HEK293 (cell line): Measurements from ENCODE around the gene ZCCHC12.

Experiments
- GLI2 ChIP-seq: fragments of 450-650 bp; formaldehyde crosslinking; IDR thresholded peaks from 2 replicates; pipeline ENCODE4; 2017; ENCODE audit warnings: missing biosample characterization, missing genetic modification characterization, low read depth, borderline replicate concordance
- GLI4 ChIP-seq: fragments of 450-650 bp; formaldehyde crosslinking; IDR thresholded peaks from 2 replicates; pipeline ENCODE4 v1.5.1; 2016; ENCODE audit warnings: missing biosample characterization, missing genetic modification characterization
- HOXD13 ChIP-seq: sonication (generic); formaldehyde crosslinking; IDR thresholded peaks from 2 replicates; pipeline ENCODE4 v1.8.0; 2022; ENCODE audit warnings: missing genetic modification reagents, borderline replicate concordance
- ZBTB20 ChIP-seq: fragments of 450-650 bp; formaldehyde crosslinking; IDR thresholded peaks from 2 replicates; pipeline ENCODE4 v1.5.1; 2016; ENCODE audit warnings: missing biosample characterization, missing genetic modification characterization
- ZBTB21 ChIP-seq: fragments of 450-650 bp; formaldehyde crosslinking; IDR thresholded peaks from 2 replicates; pipeline ENCODE4 v1.5.1; 2017; ENCODE audit warnings: missing biosample characterization, missing genetic modification characterization
- ZFP37 ChIP-seq: fragments of 450-650 bp; formaldehyde crosslinking; IDR thresholded peaks from 2 replicates; pipeline ENCODE4 v1.5.1; 2016; ENCODE audit warnings: missing biosample characterization, missing genetic modification characterization
- ZNF138 ChIP-seq: fragments of 450-650 bp; formaldehyde crosslinking; IDR thresholded peaks from 2 replicates; pipeline ENCODE4 v1.5.1; 2016; ENCODE audit warnings: missing biosample characterization, missing genetic modification characterization, borderline replicate concordance
- ZNF146 ChIP-seq: fragments of 450-650 bp; formaldehyde crosslinking; IDR thresholded peaks from 2 replicates; pipeline ENCODE4 v1.5.1; 2016; ENCODE audit warnings: missing biosample characterization, missing genetic modification characterization
- ZNF175 ChIP-seq: fragments of 450-650 bp; formaldehyde crosslinking; IDR thresholded peaks from 2 replicates; pipeline ENCODE4 v1.5.1; 2016; ENCODE audit warnings: missing biosample characterization, missing genetic modification characterization
- ZNF221 ChIP-seq: fragments of 450-650 bp; formaldehyde crosslinking; IDR thresholded peaks from 2 replicates; pipeline ENCODE4 v1.5.1; 2017; ENCODE audit warnings: missing biosample characterization, missing genetic modification characterization, borderline replicate concordance
- ZNF239 ChIP-seq: fragments of 450-650 bp; formaldehyde crosslinking; IDR thresholded peaks from 2 replicates; pipeline ENCODE4 v1.5.1; 2016; ENCODE audit warnings: missing biosample characterization, missing genetic modification characterization
- ZNF292 ChIP-seq: fragments of 450-650 bp; formaldehyde crosslinking; IDR thresholded peaks from 2 replicates; pipeline ENCODE4 v1.5.1; 2016; ENCODE audit warnings: low read depth, missing biosample characterization, missing genetic modification characterization, borderline replicate concordance
- ZNF311 ChIP-seq: fragments of 450-650 bp; formaldehyde crosslinking; IDR thresholded peaks from 2 replicates; pipeline ENCODE4 v1.5.1; 2017; ENCODE audit warnings: missing biosample characterization, missing genetic modification characterization, borderline replicate concordance
- ZNF341 ChIP-seq: fragments of 450-650 bp; formaldehyde crosslinking; IDR thresholded peaks from 2 replicates; pipeline ENCODE4; 2016; ENCODE audit warnings: low read depth, missing biosample characterization, missing genetic modification characterization
- ZNF391 ChIP-seq: fragments of 450-650 bp; formaldehyde crosslinking; IDR thresholded peaks from 2 replicates; pipeline ENCODE4 v1.5.1; 2016; ENCODE audit warnings: low read depth, missing biosample characterization, missing genetic modification characterization, borderline replicate concordance
- ZNF416 ChIP-seq: fragments of 450-650 bp; formaldehyde crosslinking; IDR thresholded peaks from 2 replicates; pipeline ENCODE4 v1.5.1; 2016; ENCODE audit warnings: missing biosample characterization, missing genetic modification characterization
- ZNF529 ChIP-seq: fragments of 450-650 bp; formaldehyde crosslinking; IDR thresholded peaks from 2 replicates; pipeline ENCODE4 v1.5.1; 2017; ENCODE audit warnings: missing genetic modification characterization, missing biosample characterization; ENCODE audit not compliant: insufficient replicate concordance
- ZNF530 ChIP-seq: fragments of 450-650 bp; formaldehyde crosslinking; IDR thresholded peaks from 2 replicates; pipeline ENCODE4 v1.5.1; 2016; ENCODE audit warnings: low read depth, missing biosample characterization, missing genetic modification characterization
- ZNF548 ChIP-seq: fragments of 450-650 bp; formaldehyde crosslinking; IDR thresholded peaks from 2 replicates; pipeline ENCODE4 v1.5.1; 2016; ENCODE audit warnings: missing biosample characterization, missing genetic modification characterization
- ZNF624 ChIP-seq: fragments of 450-650 bp; formaldehyde crosslinking; IDR thresholded peaks from 2 replicates; pipeline ENCODE4 v1.5.1; 2017; ENCODE audit warnings: missing biosample characterization, missing genetic modification characterization
- ZNF785 ChIP-seq: fragments of 450-650 bp; formaldehyde crosslinking; IDR thresholded peaks from 2 replicates; pipeline ENCODE4 v1.5.1; 2016; ENCODE audit warnings: missing biosample characterization, missing genetic modification characterization
- ZNF792 ChIP-seq: fragments of 450-650 bp; formaldehyde crosslinking; IDR thresholded peaks from 2 replicates; pipeline ENCODE4 v1.5.1; 2016; ENCODE audit warnings: missing biosample characterization, missing genetic modification characterization
- ZSCAN23 ChIP-seq: fragments of 450-650 bp; formaldehyde crosslinking; IDR thresholded peaks from 2 replicates; pipeline ENCODE4 v1.5.1; 2016; ENCODE audit warnings: missing biosample characterization, missing genetic modification characterization
- TF ChIP-seq, protein P1 (sequence below): fragments of 450-650 bp; formaldehyde crosslinking; IDR thresholded peaks from 2 replicates; pipeline ENCODE4 v1.5.1; 2016; ENCODE audit warnings: missing biosample characterization, missing genetic modification characterization
- TF ChIP-seq, protein P2 (sequence below): fragments of 450-650 bp; formaldehyde crosslinking; conservative IDR thresholded peaks from 2 replicates; pipeline ENCODE4 v1.5.1; 2016; ENCODE audit warnings: low read depth, missing biosample characterization, missing genetic modification characterization
- TF ChIP-seq, protein P3 (sequence below): fragments of 450-650 bp; formaldehyde crosslinking; IDR thresholded peaks from 2 replicates; pipeline ENCODE4 v1.5.1; 2016; ENCODE audit warnings: missing biosample characterization, missing genetic modification characterization
- TF ChIP-seq, protein P4 (sequence below): fragments of 450-650 bp; IDR thresholded peaks from 2 replicates; pipeline ENCODE4 v1.5.1; 2018; ENCODE audit warnings: missing biosample characterization, missing genetic modification characterization

Gene ZCCHC12

DNA sequence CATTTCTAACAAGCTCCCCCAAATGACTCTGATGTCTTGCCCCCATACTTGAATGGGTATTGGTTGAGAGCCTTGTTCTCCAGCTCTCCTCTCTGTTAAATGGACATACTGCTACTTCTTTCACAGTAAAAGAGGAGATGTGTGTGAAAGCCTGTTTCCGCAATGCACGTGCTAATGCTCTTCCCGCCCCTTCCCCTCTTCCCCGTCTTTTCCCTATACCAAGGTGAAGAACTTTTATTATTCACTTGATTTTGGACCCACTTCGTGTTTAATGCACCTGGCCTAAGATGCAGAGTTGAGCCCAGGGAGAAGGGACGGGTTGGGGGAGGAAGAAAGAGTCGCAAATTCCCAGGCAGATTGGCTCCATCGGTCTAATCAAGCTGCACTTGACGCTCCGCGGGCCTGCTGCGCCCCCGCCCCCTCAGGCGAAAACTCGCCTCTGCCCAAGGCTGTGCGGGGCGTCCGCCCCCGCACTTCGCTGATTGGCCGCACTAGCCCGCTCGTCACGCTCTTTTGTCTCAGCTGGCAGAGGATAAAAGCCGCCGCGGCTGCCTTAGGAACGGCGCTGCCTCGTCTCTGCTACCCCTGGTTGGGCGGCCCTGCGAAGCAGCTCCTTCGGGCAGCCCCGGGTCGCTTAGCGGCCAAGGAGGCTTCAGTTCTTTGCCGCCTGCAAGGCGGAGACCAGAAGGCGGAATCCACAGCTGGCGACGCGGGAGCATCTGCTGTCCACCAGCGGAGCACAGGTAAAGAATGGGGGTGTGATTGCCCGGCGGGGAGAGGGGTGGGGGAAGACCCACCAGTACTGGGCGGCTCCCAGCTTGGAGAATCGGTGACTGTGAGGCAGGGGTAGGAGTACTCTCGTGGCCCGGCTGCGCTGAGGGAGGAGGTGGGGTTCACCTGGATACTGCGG is at the start of gene ZCCHC12 (continued):
- TF ChIP-seq, protein P1, sequence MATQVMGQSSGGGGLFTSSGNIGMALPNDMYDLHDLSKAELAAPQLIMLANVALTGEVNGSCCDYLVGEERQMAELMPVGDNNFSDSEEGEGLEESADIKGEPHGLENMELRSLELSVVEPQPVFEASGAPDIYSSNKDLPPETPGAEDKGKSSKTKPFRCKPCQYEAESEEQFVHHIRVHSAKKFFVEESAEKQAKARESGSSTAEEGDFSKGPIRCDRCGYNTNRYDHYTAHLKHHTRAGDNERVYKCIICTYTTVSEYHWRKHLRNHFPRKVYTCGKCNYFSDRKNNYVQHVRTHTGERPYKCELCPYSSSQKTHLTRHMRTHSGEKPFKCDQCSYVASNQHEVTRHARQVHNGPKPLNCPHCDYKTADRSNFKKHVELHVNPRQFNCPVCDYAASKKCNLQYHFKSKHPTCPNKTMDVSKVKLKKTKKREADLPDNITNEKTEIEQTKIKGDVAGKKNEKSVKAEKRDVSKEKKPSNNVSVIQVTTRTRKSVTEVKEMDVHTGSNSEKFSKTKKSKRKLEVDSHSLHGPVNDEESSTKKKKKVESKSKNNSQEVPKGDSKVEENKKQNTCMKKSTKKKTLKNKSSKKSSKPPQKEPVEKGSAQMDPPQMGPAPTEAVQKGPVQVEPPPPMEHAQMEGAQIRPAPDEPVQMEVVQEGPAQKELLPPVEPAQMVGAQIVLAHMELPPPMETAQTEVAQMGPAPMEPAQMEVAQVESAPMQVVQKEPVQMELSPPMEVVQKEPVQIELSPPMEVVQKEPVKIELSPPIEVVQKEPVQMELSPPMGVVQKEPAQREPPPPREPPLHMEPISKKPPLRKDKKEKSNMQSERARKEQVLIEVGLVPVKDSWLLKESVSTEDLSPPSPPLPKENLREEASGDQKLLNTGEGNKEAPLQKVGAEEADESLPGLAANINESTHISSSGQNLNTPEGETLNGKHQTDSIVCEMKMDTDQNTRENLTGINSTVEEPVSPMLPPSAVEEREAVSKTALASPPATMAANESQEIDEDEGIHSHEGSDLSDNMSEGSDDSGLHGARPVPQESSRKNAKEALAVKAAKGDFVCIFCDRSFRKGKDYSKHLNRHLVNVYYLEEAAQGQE (tag by site-specific recombination), result no peak
- TF ChIP-seq ZFP37 (tag by site-specific recombination), result no peak
- TF ChIP-seq, protein P2, sequence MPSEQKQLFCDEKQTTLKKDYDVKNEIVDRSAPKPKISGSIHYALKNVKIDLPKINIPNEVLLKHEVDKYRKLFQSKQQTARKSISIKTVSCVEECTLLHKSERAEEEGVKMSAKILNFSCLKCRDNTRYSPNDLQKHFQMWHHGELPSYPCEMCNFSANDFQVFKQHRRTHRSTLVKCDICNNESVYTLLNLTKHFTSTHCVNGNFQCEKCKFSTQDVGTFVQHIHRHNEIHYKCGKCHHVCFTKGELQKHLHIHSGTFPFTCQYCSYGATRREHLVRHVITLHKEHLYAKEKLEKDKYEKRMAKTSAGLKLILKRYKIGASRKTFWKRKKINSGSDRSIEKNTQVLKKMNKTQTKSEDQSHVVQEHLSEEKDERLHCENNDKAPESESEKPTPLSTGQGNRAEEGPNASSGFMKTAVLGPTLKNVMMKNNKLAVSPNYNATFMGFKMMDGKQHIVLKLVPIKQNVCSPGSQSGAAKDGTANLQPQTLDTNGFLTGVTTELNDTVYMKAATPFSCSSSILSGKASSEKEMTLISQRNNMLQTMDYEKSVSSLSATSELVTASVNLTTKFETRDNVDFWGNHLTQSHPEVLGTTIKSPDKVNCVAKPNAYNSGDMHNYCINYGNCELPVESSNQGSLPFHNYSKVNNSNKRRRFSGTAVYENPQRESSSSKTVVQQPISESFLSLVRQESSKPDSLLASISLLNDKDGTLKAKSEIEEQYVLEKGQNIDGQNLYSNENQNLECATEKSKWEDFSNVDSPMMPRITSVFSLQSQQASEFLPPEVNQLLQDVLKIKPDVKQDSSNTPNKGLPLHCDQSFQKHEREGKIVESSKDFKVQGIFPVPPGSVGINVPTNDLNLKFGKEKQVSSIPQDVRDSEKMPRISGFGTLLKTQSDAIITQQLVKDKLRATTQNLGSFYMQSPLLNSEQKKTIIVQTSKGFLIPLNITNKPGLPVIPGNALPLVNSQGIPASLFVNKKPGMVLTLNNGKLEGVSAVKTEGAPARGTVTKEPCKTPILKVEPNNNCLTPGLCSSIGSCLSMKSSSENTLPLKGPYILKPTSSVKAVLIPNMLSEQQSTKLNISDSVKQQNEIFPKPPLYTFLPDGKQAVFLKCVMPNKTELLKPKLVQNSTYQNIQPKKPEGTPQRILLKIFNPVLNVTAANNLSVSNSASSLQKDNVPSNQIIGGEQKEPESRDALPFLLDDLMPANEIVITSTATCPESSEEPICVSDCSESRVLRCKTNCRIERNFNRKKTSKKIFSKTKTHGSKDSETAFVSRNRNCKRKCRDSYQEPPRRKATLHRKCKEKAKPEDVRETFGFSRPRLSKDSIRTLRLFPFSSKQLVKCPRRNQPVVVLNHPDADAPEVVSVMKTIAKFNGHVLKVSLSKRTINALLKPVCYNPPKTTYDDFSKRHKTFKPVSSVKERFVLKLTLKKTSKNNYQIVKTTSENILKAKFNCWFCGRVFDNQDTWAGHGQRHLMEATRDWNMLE, result no peak
- TF ChIP-seq ZNF221, result no peak
- no peak for TF ChIP-seq ZNF548 (tag by site-specific recombination)
- TF ChIP-seq ZNF292 (tag by site-specific recombination), result no peak
- no peak for TF ChIP-seq ZNF624
- no peak; the same call in 1 of the 2 replicates for TF ChIP-seq ZBTB20
- no peak for TF ChIP-seq ZNF175 (tag by site-specific recombination)
- no peak for TF ChIP-seq GLI4
- TF ChIP-seq, protein P3, sequence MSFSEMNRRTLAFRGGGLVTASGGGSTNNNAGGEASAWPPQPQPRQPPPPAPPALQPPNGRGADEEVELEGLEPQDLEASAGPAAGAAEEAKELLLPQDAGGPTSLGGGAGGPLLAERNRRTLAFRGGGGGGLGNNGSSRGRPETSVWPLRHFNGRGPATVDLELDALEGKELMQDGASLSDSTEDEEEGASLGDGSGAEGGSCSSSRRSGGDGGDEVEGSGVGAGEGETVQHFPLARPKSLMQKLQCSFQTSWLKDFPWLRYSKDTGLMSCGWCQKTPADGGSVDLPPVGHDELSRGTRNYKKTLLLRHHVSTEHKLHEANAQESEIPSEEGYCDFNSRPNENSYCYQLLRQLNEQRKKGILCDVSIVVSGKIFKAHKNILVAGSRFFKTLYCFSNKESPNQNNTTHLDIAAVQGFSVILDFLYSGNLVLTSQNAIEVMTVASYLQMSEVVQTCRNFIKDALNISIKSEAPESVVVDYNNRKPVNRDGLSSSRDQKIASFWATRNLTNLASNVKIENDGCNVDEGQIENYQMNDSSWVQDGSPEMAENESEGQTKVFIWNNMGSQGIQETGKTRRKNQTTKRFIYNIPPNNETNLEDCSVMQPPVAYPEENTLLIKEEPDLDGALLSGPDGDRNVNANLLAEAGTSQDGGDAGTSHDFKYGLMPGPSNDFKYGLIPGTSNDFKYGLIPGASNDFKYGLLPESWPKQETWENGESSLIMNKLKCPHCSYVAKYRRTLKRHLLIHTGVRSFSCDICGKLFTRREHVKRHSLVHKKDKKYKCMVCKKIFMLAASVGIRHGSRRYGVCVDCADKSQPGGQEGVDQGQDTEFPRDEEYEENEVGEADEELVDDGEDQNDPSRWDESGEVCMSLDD (tag by site-specific recombination), result no peak
- no peak for TF ChIP-seq ZNF416 (tag by site-specific recombination)
- TF ChIP-seq ZNF138 (tag by site-specific recombination), result no peak
- no peak for TF ChIP-seq ZNF530 (tag by site-specific recombination)
- TF ChIP-seq, protein P4, sequence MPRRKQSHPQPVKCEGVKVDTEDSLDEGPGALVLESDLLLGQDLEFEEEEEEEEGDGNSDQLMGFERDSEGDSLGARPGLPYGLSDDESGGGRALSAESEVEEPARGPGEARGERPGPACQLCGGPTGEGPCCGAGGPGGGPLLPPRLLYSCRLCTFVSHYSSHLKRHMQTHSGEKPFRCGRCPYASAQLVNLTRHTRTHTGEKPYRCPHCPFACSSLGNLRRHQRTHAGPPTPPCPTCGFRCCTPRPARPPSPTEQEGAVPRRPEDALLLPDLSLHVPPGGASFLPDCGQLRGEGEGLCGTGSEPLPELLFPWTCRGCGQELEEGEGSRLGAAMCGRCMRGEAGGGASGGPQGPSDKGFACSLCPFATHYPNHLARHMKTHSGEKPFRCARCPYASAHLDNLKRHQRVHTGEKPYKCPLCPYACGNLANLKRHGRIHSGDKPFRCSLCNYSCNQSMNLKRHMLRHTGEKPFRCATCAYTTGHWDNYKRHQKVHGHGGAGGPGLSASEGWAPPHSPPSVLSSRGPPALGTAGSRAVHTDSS, result no peak
- TF ChIP-seq ZNF239 (tag by site-specific recombination), result no peak
- TF ChIP-seq ZNF341 (tag by site-specific recombination), result peak; percentile 56; the same call in 1 of the 2 replicates
- TF ChIP-seq ZSCAN23 (tag by site-specific recombination), result no peak
- no peak for TF ChIP-seq ZNF146 (tag by site-specific recombination)
- no peak for TF ChIP-seq ZNF792 (tag by site-specific recombination)
- TF ChIP-seq HOXD13, result no peak
- no peak for TF ChIP-seq ZNF311 (tag by site-specific recombination)
- TF ChIP-seq GLI2 (tag by site-specific recombination), result no peak
- no peak for TF ChIP-seq ZNF785 (tag by site-specific recombination)
- TF ChIP-seq ZNF391 (tag by site-specific recombination), result no peak
- no peak for TF ChIP-seq ZNF529
- TF ChIP-seq ZBTB21 (tag by site-specific recombination), result no peak; the same call in 1 of the 2 replicates
